GM19395 (cell line): Measurements from ENCODE around the gene KIAA1328.

Source experiments
- ATAC-seq: cut with Tn5 transposase; IDR thresholded peaks from one replicate; pipeline ENCODE4 v1.9.1; 2021; ENCODE audit warnings: mild to moderate bottlenecking, moderate library complexity; ENCODE audit not compliant: unreplicated experiment

The KIAA1328 gene

DNA sequence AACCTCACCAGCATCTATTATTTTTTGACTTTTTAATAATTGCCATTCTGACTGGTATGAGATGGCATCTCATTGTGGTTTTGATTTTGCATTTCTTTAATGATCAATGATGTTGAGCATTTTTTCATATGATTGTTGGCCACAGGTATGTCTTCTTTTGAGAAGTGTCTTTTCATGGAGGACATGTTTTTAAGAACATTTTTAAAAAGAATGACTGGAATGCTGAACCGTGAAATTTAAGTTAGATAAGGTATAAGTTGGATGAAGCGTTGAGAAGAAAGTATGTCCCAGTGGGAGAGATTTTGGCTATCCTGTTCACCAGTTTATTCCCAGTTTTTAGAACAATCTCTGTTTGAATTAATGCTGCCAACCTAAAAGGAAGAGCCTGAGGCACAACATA lies 370.8 kb downstream of the KIAA1328 start:
- ATAC-seq, result no peak

DNA sequence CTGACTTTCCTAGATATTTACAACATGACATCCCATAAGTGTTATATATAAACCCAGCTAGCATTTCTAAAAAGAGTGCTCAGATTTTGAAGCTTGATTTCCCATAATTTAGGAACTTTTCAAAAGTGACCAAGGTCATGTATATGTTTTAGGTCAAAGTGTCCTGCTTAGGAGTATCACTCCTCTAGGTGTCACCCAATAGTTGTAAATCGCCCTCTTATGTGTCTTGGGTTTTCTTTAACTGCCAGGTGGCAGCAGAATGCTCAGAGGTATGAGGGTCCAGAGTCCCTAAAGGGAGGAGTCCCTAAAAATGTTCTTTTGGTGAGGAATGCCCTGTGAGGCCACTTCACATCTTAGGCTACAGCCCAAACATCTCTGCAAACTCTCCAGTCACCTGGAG lies 378.4 kb downstream of the KIAA1328 start:
- no peak for ATAC-seq

DNA sequence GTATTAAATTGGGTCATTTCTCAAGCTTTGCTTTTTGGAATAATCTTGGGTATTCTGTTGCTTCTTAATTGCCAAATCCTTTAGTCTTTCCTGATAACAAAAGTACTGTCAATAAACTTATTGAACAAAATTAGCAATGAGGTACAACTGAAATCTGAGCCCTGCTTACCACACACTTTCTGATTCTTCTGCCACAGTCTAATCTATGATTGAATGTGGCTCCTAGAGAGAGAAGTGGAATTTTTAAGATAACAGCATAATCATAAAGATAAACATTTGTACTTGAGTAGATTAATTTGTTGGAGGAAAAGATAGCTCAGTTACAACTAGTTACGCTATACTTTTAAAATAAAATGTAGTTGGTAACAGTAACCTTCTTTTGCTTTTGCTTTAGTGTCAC lies 381.9 kb downstream of the KIAA1328 start:
- no peak for ATAC-seq

DNA sequence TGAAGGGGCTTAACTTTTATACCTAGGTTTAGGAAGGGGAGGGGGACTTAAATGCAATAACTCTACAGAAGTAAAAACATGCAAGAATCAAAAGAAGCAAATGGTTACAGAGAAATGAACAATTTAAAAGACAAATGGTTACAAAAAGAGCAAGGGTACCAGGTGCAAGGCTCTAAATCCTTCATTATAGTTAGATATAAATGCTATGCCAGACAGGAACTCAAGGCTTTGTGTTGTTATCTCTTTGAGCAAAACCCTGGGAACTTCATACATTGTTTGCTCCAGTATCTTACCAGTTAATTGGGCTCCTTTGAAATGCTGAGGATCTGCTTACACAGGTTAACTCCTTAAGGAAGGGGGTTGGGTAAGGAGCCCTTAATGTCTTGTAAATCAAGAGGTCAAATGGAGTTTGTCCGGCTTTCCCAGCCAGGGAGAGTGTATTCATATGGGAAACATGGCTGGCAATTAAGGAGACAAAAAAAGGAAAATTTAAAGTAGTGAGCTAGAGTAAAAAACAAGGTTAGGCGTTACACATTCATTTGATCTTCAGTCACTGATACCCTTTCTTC lies 389.2 kb downstream of the KIAA1328 start:
- no peak for ATAC-seq

DNA sequence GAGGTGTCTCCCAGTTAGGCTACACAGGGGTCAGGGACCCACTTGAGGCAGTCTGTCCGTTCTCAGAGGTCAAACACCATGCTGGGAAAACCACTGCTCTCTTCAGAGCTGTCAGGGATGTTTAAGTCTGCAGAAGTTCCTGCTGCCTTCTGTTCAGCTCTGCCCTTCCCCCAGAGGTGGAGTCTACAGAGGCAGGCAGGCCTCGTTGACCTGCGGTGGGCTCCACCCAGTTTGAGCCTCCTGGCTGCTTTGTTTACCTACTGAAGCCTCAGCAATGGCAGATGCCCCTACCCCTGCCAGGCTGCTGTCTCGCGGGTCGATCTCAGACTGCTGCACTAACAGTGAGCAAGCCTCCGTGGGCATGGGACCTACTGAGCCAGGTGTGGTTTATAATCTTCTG lies 390.3 kb downstream of the KIAA1328 start:
- ATAC-seq, result no peak

DNA sequence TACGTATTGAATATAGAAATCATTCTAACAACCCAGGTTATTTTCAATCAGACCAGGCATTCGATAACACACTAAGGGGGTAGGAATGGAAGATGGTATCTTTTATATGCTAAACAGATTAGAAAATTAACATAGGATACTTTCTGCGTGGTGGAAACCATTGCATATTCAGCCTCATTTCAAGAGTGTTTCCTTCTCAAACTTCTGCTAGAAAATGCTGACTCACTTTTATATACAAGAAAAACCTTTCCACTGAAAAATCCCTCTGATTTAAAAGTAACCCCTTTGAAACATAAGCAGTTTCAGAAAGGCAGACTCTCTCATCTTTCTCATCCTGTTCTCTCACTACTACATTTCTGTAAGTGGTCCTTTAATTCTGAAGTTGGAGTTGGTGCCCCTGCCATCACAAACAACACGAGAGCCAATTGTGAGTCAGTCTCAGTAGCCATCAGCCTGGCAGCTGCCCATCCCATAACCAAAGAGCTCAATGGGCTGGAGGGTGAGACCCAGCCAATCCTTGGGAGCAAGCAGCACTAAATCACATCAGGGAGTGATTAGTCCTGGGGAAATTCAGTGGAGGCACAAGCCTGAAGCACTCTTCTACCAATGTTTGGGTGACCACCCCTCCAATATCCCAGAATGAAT lies 393.5 kb downstream of the KIAA1328 start:
- ATAC-seq, result no peak

DNA sequence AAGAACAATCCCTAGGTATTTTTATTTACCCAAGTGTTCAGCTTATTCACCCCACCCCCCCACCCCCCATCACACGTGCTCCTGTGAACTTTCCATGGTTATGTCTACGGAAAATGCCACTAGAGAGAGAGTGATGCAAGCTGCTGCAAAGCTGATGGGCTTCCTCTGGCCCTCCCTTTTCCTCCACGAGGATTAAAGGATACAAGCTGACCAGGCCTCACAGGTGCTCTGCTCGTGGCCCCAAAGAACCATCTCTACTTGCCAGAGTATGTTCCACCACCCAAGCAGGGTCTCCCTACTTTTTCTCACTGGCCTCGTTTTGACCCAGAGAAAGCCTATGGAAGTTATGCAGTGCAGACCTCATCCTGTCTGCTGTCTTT lies 394.1 kb downstream of the KIAA1328 start:
- ATAC-seq, result no peak

DNA sequence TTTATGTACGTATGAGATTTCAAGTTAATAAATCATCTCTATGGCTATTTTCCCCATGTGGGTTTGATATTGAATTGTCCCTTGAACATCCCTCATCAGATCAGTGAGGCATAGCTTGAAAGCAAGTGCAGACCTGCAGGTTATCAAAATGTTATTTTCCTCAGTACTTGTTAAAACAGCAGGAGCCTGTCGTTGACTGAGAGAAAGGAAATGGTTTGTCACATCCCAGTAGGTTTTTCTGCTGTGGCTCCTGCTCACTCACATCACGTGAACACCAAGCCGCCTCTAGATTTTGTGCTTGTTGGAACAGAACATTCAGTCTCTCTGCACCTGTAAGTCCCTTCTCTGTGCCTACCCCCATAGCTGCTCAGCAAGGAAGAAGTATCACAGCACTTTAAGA lies 396.4 kb downstream of the KIAA1328 start:
- no peak for ATAC-seq

DNA sequence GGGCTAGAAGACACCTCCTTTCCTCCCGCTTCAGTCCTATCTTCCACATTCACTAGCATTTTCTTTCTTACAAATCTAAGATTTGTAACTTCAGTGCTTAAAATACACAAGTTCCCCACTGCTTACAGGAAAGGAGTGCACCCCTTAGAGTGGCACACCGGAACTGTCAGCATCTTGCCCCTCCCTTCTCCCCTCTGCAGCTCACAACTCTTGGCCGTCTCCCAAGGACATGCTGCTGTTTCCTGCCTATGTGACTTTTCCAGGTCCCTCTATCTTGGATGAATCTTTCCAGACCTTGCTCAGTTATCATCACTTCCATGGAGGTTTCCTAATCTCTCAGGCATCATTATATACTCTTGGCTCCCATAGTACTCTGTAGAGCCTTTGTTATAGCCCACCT lies 401.8 kb downstream of the KIAA1328 start:
- ATAC-seq, result no peak

DNA sequence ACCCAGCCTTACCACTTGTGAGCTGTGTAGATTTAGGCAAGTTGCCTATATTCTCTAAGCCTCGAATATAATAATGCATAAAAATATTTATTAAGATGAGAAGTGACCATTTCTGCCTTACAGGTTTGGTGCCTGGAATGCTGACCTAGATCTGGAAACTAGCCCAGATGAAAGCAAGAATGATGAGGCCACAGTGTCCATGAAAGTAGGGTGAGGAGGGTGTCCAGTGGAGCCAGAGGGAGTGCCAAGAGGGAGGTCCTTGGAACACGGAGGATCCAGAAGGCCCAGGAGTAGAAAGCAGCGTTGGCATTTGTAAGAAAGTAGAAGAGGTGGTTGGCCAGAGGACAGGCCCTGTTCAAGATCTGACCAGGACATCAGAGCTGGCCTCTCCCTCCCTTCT lies 402.3 kb downstream of the KIAA1328 start:
- no peak for ATAC-seq

DNA sequence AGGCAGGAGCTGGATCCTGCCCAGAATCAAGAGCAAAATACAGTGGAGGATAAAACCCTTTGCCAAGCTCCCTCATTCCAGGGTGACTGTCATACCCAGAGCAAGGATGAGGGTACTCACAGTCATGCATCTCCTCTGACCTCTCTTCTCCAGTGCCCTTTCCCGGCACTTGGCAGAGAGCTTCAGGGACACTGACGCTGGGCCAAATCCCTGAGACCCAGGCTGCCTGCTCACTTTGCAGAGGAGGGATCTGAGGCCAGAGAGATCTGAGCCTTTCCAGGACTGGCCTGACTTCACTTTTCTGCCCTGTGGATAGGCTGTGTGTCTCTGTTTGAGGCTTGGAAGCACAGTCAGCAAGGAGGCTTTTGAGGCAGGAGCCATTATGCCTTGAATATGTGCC lies 406.7 kb downstream of the KIAA1328 start:
- no peak for ATAC-seq

DNA sequence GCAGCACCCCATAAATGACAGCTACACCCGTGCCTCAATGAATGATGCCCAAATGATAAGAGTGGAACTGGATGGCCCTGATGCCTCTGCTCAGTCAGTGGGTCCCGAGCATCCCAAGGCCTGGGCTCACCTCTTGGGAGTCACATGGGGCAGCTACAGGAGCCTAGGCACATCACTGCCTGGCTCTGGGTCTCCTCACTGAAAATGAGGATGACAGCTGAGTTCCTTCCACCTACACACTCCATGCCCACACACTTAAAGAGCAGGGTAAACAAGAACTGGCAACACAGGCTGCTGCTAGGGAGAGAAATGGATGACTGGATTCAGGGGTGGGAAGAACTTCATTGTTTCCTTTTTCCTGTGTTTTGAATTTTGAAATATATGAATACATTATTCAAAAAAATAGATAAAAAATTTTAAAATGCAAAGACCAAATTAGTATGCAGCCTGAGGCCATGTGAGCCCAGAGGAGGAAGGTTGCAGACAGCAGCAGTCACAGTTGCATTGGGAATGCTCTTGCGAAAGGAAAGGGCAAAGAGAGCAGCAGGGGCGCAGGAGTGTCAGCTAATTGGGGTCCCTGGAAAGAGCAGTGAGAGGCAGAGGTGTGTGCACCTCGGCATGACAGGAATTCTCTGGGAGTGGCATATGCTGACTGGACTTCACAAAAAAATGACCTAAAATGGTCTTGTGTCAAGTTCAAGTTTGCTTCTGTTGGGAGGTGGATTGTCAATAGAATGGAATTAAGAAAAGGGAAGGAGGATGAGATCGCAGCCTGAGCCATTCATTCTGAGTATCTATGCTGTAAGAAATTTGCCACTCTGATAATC lies 409.6 kb downstream of the KIAA1328 start:
- no peak for ATAC-seq

DNA sequence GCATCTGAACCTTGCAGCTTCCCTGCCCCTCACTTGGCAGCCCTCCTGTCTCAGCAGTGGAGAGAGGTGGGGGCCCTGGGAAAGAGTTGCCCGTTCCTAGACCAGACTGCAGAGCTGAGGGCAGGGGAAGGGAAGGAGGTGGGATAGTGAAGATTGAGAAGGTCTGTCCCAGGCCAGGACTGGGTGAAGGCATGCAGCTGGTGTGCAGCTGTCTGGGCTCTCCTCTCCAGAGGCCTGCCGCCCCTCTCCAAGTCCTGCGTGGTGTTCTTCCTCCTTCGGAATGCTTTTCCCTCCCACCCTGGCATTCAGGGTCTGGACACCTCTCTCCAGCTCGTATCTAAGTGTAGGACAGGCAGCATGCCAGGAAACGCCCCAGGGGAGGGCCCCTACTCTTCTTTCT lies 413.2 kb downstream of the KIAA1328 start:
- ATAC-seq, result no peak

DNA sequence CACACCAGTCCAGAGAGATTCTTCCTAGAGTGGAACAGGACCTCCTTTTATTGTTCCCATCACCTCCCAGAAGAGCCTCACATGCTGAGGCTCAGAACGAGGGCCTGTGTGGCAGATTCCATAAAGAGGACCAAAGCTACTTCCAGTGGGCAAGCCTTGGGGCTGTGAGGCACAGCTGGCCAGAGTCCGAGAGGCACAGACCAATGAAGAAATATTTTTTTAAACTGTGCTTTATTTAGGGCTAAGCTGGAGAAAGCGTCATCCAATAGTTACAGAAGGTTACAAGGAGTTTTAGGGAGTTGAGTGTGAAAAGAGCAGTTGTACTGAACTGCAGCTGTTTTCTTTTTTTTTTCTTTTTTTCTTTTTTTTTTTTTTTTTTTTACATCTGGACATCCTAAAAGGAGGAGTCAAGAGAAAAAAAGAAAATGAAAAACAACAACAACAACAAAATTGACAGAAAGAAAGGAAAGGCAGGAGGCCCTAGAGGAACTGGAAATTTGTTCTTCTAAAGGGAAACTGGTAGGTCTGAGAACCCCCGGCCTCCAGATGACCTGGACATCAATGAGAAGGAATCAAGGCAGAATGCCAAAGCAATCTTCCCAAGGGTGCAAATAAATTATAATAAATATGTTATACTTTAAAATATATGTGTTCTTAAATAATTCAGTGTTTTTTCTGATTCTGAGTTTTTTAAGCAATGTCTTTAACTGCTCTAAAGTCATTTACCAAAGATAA lies 414.1 kb downstream of the KIAA1328 start:
- no peak for ATAC-seq

DNA sequence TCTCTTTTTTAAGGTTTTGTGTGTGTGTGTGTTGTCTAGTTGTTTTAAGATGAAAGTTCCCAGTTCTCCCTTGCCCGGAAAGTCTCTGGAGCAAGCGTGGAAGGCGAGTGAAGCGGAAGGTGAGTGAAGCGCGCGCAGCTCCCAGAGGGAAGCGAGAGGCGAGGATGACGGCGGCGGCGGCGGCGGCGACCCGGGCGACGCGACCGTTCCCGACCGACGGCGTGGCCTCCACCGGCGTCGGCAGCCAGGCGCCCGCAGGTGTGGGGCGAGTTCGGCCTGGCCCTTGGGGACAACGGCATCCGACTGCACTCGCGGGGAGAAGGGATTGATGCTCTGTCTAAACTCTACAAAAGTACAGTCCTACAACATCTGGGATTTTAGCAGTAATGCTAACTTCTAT lies 414.8 kb downstream of the KIAA1328 start:
- no peak for ATAC-seq

DNA sequence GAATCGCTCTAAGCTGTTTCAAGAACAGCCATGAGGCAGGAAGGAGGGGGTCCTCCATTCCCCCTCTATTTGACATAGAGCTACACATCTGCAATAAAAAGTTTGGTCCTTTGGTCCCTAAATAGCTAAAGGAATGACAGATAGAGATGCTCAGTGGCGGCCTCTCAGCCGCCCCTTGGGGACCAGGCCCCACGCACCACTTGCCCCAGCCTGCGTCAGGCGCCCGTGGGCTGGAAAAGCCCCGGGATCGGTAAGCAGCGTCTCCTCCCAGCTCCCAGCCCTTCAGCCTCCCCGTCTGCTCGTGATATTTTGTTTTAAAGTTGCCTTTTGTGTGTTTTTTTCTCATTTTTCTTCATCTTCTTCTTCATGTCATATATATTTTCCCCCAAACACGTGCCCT lies 415.7 kb downstream of the KIAA1328 start:
- no peak for ATAC-seq

DNA sequence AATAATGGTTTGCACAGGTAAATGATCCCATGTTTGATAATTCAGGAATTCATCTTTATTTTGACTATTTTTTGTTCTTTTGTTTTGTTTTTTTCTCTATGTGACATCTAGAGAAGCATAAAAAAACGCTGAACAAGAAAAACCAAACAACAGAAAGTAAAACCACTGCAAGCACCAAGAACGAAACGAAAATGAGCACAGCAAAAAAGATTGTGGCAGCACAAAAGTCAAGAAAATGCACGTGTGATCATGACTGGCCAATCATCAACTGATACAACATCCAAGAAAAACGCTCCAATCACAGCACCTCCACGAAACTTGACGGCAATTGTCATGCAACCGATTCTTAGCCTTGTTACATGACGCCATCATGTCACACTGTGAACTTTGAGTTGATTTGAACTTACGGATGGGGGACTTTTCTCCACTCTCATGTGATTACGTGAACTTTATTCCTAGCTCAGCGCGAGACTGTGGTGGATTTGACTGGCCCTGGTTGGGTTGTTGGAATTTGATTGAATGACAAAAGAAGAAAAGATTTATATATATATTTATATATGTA lies 417.9 kb downstream of the KIAA1328 start:
- no peak for ATAC-seq

DNA sequence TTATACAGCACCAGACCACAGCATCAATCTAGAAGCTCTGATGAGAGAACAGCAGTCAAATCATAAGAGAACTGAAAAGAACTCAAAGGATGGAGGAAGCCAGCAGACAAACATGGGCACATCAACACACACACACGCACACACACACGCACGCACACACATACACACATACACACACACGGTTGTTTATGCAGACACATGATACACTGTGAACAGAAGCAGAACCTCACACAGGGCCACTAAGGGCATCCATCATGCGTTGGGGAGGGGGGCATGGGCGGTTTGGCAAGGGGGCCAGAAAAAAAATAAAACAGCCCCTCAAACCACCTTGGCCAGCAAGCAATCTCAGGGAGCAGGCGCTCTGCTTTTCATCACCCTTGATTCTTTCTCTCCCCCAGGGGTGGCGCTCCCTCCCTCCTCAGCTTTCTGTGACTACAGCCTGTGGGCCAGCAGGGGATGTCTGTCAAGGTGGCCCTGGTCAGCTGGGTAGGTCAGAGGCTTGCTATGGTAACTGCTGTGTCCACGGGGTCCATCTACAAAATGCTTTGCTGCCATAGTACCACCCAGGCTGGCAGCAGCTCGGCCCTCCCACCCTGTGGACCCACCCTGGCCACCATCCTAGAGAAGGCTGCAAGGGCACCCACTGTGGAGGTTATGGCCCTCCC lies 418.7 kb downstream of the KIAA1328 start:
- ATAC-seq, result no peak

DNA sequence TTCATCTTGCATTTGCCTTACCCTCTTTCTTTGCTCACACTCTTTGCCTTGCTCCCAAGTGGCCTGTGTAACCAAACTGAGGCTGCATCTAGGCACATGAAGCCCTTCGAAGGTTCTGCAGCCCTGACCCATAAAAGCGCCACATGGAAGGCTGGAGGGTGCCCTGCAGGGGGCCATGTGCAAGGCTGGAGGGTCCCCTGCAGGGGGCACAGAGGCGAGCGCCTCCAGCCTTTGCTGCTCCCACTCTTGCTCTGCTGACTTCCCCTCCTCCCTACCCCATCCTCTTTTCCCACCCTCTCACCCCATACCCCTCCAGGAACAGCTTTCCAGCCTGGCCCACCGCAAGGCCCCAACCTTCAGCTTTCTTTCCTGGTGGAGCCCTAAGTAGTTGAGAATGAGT lies 419.4 kb downstream of the KIAA1328 start:
- ATAC-seq, result no peak

DNA sequence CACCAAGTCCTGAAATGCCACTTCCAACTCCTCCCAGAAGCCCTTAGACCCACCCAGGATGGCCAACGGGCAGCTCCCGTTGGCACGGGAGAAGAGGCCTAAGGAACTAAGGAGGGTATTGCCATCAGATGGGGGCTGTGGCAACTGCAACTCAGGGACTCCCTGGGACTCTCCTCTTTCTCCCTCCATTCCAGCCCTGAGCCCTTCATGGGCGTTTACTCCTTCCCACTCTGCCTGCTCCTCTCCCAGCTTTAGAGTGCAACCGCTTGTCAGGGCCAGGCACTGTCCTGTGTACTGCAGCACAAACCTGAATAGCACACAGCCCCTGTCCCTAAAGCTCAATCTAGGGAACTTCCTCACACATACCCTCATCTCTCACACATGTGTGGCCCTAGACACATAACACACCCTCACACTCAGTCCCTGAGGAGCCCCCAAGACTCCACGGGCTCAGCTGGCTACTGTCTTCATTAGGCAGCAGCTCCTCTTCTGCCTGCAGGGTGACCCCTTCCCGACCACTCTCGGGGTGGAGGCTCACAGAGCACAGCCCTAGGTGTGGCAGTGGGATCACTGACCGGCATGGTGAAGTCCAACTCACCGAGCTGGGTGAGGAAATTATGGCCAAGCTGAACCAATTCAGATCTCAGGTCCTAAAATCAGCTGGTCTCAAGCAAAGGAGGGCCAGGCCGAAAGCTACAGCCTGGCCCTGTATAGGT lies 420.4 kb downstream of the KIAA1328 start:
- no peak for ATAC-seq
